GM19238 (cell line): ENCODE data around the gene FAM184A.
"Not testable (repeated sequence)": the region's sequence is repeated elsewhere in the genome, so short reads cannot be mapped to it uniquely, and the experiment has no call there.

Experiments used
- DNase-seq: peaks from one replicate; pipeline ENCODE4 v3.0.0; 2011; ENCODE audit warnings: low spot score; ENCODE audit not compliant: insufficient read length

The FAM184A gene

GRCh38 chr6:119097815-119098361 is 19.4 kb upstream of the FAM184A start:
- DNase-seq: not testable (repeated sequence)

- DNase-seq: no peak
Observed at GRCh38 chr6:119096721-119097565, 18.5 kb upstream of the FAM184A start.

- no peak for DNase-seq
Observed at GRCh38 chr6:119090256-119090655, 11.8 kb upstream of the FAM184A start.

- DNase-seq: no peak
Observed at GRCh38 chr6:119084784-119085183, 6.3 kb upstream of the FAM184A start.

GRCh38 chr6:119083007-119083406 is 4.5 kb upstream of the FAM184A start:
- no peak for DNase-seq

- no peak for DNase-seq
Observed at GRCh38 chr6:119079283-119079809, 882 bp upstream of the FAM184A start.

- no peak for DNase-seq
Observed at GRCh38 chr6:119077643-119078375, 655 bp downstream of the FAM184A start.

GRCh38 chr6:119077391-119077642 is 1.1 kb downstream of the FAM184A start:
- no peak for DNase-seq

GRCh38 chr6:119076576-119077390 is 1.7 kb downstream of the FAM184A start:
- no peak for DNase-seq

- DNase-seq: no peak
Observed at GRCh38 chr6:119076173-119076572, 2.3 kb downstream of the FAM184A start.

GRCh38 chr6:119075200-119075981 is 3.1 kb downstream of the FAM184A start:
- no peak for DNase-seq

- DNase-seq: no peak
Observed at GRCh38 chr6:119073307-119074051, 5.0 kb downstream of the FAM184A start.

GRCh38 chr6:119071576-119071975 is 6.9 kb downstream of the FAM184A start:
- DNase-seq: no peak

GRCh38 chr6:119067091-119067490 is 11.4 kb downstream of the FAM184A start:
- no peak for DNase-seq

GRCh38 chr6:119066517-119066916 is 11.9 kb downstream of the FAM184A start:
- DNase-seq: no peak

GRCh38 chr6:119065955-119066354 is 12.5 kb downstream of the FAM184A start:
- DNase-seq: no peak

- DNase-seq: no peak
Observed at GRCh38 chr6:119065382-119065781, 13.1 kb downstream of the FAM184A start.

GRCh38 chr6:119063491-119063890 is 15.0 kb downstream of the FAM184A start:
- no peak for DNase-seq

- DNase-seq: no peak
Observed at GRCh38 chr6:119061215-119061614, 17.2 kb downstream of the FAM184A start.
